NCI-H2107 treated with DMSO at 0.1 percent for 48 hours (cell line): ENCODE results near the gene RMND5B.
"Not testable (repeated sequence)": the region's sequence is repeated elsewhere in the genome, so short reads cannot be mapped to it uniquely, and the experiment has no call there.

Experiments
- DNase-seq: peaks from one replicate; lab custom pipeline; 2025; ENCODE audit not compliant: unreplicated experiment; lab: John Stamatoyannopoulos, UW

RMND5B gene

DNA sequence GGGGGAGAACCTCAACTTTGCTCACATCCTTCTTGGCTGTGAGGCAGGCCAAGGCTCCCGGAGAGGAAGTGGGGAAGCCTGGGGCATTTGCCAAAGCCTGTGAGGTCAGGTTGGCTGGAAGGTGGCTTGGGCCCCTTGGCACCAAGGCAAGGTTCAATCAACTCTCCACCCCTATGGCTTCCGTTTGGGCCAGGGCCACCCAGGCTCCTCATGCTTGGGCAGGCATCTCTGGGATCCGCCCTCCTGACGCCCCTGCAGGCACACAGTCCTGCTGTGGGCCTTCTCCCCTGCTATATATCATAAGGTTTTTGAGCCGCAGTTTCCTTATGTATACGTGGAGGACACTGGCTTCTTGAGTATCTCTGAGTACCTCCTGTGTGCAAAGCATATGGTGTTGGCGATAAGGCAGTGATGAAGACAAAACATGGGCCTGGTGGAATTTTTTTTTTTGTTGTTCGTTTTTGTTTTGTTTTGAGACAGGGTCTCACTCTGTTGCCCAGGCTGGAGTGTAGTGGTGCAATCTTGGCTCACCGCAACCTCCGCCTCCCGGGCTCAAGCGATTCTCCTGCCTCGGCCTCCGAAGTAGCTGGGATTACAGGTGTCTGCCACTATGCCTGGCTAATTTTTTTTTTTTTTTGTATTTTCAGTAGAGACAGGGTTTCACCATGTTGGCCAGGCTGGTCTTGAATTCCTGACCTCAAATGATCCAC, 3.4 kb upstream of the RMND5B start:
- DNase-seq, result not testable (repeated sequence)

- no peak for DNase-seq
Observed at GRCh38 chr5:178129296-178129695, 1.5 kb upstream of the RMND5B start.

- not testable (repeated sequence) for DNase-seq
Observed at GRCh38 chr5:178130234-178130575, 609 bp upstream of the RMND5B start.

- no peak for DNase-seq
Observed at GRCh38 chr5:178131446-178131996, 707 bp downstream of the RMND5B start.

GRCh38 chr5:178136990-178137389, 6.2 kb downstream of the RMND5B start:
- no peak for DNase-seq

DNA sequence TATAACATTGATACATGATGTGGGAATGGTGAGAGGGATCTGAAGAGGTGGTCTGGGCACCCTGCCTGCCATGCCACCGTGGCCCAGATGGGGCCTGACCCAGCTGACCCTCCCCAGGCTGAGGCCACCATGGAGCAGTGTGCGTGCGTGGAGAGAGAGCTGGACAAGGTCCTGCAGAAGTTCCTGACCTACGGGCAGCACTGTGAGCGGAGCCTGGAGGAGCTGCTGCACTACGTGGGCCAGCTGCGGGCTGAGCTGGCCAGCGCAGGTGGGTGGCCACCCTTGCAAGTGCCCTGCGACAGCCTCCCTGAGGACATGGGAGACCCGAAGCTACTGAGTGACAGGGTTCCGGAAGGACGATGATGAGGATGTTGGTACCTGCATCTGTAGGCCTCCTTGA, 7.2 kb downstream of the RMND5B start:
- no peak for DNase-seq

DNA sequence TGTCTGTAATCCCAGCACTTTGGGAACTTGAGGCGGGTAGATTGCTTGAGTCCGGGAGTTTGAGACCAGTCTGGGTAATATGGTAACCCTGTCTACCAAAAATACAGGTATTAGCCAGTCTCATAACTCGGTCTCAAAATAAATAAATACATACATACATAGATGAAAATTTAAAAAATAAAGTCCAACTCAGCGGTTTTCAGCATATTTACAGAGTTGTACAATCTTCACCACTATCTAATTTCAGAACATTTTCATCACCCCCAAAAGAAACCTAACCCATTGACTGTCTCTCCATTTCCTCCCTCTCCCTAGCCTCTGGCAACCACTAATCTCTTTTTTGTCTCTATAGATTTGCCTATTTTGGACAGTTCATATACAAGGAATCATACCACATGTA, 10.7 kb downstream of the RMND5B start:
- DNase-seq, result no peak

GRCh38 chr5:178142642-178143041, 11.8 kb downstream of the RMND5B start:
- no peak for DNase-seq

GRCh38 chr5:178143246-178143645, 12.4 kb downstream of the RMND5B start:
- no peak for DNase-seq

- no peak for DNase-seq
Observed at GRCh38 chr5:178143901-178144300, 13.1 kb downstream of the RMND5B start.

DNA sequence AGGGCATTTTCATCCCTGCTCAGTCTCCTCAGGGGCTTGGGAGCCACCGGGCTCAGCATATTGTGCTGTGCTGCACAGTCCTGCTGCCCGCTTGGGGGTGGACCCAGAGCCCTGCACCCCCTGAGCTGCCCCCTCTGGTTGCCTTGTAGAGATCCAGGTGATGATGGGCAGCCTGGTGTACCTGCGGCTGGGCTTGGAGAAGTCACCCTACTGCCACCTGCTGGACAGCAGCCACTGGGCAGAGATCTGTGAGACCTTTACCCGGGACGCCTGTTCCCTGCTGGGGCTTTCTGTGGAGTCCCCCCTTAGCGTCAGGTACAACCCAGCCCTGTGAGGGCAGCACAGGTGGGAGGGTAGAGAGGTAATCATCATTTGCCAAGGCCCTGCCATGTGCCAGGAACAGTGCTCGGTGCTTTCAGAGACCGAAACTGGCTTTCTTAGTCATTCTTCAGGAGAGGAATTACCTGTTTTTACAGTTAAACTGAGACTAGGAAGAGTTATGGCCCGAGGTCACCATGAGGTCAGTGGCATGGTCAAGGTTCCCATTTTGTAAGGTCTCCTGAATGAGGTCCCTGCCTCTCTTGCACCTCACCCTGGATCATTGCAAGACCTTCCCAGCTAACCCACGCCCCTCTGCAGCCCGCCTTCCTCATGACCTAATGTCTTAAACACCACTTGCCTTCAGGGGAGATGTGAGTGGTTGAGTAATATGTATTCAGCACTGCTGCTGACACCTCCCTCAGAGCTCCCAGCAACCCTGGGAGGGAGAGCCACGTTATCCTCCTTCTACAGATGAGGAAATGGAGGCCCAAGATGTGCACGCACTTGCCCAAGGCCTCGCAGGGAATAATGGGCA, 15.4 kb downstream of the RMND5B start:
- DNase-seq, result no peak

DNA sequence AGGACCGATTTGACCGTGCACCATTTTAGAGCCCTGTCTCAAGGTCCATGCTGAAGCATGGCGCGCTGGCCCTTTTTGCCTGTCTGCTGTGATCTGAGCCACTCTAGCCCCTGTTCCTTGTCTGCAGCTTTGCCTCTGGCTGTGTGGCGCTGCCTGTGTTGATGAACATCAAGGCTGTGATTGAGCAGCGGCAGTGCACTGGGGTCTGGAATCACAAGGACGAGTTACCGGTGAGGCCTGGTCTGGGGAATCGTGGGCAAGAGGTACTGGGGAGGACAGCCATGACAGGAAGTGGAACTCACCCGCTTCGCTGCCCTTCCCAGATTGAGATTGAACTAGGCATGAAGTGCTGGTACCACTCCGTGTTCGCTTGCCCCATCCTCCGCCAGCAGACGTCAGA, 16.6 kb downstream of the RMND5B start:
- DNase-seq, result no peak

DNA sequence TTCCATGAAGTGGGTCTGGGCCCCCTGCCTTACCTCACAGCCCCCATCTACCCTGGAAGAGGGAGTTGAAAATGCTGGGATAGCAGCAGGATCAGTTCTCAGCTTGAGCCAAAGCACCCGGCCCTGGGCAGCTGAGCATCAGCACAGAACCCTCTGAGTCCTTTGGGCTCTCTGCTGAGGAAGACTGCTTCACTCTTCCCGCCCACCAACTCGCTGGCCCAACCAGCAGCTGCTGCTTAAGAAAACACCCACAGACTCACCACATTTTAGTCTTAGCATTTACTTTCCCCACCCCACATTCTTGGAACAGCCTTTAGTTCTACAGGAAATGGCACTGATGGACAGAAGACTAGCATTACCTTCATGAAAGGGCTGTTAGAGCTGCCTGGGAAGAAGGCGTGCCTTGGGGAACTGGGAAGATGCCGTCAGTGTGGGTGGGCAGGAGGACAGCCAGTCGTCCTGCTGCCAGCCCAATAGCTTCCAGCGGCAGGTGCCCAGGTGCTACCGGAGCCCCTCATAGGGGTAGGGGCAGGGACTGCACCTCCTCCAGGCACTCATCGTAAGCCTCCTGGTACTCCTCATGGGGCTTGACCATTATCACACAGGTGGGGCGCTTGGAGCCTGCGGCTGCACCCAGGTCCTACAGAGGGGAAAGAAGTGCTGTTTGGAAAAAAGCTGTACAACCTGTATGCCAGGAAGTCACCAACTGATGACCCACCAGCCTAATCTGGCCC, 18.6 kb downstream of the RMND5B start:
- no peak for DNase-seq

- no peak for DNase-seq
Observed at GRCh38 chr5:178150977-178151734, 20.3 kb downstream of the RMND5B start.

GRCh38 chr5:178152491-178153444, 22.0 kb downstream of the RMND5B start:
- no peak for DNase-seq

DNA sequence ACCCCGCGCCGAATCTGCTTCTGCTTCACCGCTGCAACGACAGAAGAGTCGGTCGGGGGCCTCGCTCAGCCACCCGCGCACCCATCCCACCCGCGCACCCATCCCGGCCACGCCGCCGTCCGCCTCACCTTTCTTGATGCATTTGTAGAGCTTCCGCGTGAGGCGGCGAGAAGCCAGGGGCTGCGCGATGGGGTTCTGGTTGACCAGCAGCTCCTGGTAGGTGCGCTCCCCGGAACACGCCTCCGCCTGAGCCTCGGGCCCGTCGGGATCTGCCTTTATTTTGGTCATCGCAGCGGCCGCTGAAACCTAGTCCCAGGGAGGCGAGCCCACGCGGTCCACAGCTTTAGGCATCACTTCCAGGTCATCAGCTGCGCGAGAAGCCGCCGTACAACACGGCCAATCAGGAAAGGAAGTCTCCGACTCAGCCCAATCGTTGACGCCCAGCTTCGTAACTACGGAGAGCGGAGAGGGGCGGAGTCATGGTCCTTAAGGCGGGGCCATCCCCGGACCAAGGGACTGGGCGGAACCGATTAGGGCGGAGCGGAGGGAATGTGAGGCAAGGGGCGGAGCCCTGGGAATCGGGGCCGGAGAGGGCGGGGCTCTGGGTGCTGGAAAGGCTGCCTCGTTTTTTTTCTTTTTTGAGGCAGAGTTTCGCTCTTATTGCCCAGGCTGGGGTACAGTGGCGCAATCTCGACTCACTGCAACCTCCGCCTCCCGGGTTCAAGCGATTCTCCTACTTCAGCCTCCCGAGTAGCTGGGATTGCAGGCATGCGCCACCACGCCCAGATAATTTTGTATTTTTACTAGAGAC, 22.9 kb downstream of the RMND5B start, which contains the start of gene NHP2:
NHP2 (minus strand) TSS at position 356 of the 811 bp plus-strand sequence; CDS start at position 288, 68 bp downstream.
- peak; percentile 86 for DNase-seq

DNA sequence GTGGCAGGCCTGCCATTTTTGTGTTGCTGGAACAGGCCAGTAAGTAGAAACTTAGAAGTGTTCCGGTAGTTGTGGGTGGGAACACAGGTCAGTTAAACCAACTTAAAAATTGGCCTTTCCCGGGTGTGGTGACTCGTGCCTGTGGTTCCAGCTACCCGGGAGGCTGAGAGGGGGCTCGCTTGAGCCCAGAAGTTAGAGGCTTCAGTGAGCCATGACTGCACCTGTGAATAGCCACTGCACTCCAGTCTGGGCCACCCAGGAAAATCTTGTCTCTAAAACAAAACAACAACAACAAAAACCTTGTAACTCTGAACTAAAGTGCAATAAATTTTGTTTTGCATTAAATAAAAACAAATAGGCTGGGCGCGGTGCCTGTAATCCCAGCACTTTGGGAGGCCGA, 24.3 kb downstream of the RMND5B start:
- DNase-seq, result no peak

DNA sequence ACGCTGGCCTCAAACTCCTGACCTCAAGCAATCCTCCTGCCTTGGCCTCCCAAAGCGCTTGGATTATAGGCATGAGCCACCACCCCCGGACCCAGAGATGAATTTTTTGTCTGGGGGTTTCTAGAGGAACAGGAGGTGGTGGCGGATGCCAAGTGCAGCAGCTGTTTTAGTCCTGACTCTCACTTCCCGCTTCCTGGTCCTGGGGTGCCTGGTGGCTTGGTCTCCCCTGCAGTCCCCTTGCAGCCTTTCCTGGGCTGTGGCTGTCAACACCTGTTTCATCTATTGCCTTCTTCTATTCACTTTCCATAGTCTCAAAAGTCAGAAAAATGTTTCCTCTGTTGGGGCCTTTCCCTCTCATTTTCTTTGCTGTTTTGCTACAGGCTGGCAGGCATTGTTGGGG, 29.4 kb downstream of the RMND5B start:
- DNase-seq, result no peak

GRCh38 chr5:178162481-178162880, 31.7 kb downstream of the RMND5B start:
- no peak for DNase-seq
